Endothelial cell of umbilical vein (primary cell): Measurements from ENCODE around the gene MYBBP1A.

Experiments used
- EZH2 ChIP-seq: IDR thresholded peaks from 2 replicates; pipeline ENCODE4 v1.6.1; 2012; ENCODE audit warnings: borderline replicate concordance, low read depth, mild to moderate bottlenecking, moderate library complexity, low read length, inconsistent platforms; ENCODE audit not compliant: severe bottlenecking
- FOS ChIP-seq: IDR thresholded peaks from 2 replicates; pipeline ENCODE4 v1.6.1; 2011; ENCODE audit warnings: mild to moderate bottlenecking, low read length, moderate library complexity, borderline replicate concordance; ENCODE audit not compliant: insufficient read depth
- GATA2 ChIP-seq: IDR thresholded peaks from 2 replicates; pipeline ENCODE4 v1.7.0; 2011; ENCODE audit warnings: low read depth, mild to moderate bottlenecking, moderate library complexity, mixed read lengths, low read length; ENCODE audit not compliant: insufficient read length, insufficient read depth
- JUN ChIP-seq: IDR thresholded peaks from 2 replicates; pipeline ENCODE4 v1.6.1; 2011; ENCODE audit warnings: borderline replicate concordance, low read depth; ENCODE audit not compliant: insufficient read length, insufficient read depth
- MYC ChIP-seq: IDR thresholded peaks from one replicate; pipeline ENCODE4 v1.6.1; 2011; ENCODE audit warnings: mild to moderate bottlenecking, low read depth, low read length
- POLR2A ChIP-seq: IDR thresholded peaks from 2 replicates; pipeline ENCODE4 v1.6.1; 2012; ENCODE audit warnings: low read depth, mild to moderate bottlenecking, control low read depth, low read length
- POLR2AphosphoS5 ChIP-seq: IDR thresholded peaks from 2 replicates; pipeline ENCODE4 v1.6.1; 2012; ENCODE audit warnings: low read depth, mild to moderate bottlenecking, control low read depth, low read length, moderate library complexity; ENCODE audit not compliant: insufficient read depth
- TF ChIP-seq, protein P1 (sequence below), 2 donors: IDR thresholded peaks; 1 replicate in 1 of 2; 2 replicates in 1 of 2; pipeline ENCODE4 v1.5.1; 2011; ENCODE audit warnings: low read length in 2 of 2, mild to moderate bottlenecking in 2 of 2, moderate library complexity in 2 of 2, control low read depth in 1 of 2, inconsistent platforms in 1 of 2, low read depth in 1 of 2; ENCODE audit not compliant: insufficient read depth in 1 of 2; ENCODE audit errors: extremely low read depth in 1 of 2
- TF ChIP-seq, protein P2 (sequence below): IDR thresholded peaks from 2 replicates; pipeline ENCODE4 v1.6.1; 2011; ENCODE audit not compliant: insufficient read depth, insufficient read length

DNA sequence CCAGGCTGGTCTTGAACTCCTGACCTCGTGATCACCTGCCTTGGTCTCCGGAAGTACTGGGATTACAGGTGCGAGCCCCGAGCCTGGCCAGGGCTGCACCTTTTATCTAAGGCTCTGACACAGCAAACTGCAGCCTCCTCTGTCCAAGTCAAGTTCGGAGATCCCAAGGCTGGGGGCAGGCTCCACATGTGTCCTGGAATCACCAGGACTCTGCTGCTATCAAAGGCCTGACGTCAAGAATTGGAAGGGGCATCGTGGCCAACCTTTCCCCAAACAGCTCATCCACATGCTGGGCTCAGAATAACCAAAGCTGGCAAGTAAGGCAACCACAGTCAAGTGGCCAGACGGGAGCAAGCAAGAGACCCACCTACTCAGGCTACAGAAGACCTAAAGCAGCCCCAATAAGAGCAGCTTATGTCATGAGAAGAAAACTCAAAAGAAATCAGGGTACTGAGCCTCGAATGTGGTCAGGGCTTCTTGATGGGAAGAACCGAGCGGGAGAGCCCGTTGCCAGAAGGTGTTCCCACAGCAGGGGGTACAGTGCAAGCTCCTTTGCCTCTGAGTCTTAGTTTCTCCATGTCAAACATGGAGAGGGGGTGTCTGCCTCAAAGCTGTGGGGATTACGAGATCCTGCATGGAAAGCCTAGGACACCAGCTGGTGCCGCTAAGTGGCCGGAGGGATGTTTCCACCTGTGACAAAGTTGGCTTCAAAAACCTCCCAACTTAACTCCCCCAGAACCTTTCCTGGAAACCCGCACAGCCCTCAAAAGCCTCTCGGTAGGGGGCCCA is 7.9 kb downstream of the MYBBP1A start:
- TF ChIP-seq, protein P1, sequence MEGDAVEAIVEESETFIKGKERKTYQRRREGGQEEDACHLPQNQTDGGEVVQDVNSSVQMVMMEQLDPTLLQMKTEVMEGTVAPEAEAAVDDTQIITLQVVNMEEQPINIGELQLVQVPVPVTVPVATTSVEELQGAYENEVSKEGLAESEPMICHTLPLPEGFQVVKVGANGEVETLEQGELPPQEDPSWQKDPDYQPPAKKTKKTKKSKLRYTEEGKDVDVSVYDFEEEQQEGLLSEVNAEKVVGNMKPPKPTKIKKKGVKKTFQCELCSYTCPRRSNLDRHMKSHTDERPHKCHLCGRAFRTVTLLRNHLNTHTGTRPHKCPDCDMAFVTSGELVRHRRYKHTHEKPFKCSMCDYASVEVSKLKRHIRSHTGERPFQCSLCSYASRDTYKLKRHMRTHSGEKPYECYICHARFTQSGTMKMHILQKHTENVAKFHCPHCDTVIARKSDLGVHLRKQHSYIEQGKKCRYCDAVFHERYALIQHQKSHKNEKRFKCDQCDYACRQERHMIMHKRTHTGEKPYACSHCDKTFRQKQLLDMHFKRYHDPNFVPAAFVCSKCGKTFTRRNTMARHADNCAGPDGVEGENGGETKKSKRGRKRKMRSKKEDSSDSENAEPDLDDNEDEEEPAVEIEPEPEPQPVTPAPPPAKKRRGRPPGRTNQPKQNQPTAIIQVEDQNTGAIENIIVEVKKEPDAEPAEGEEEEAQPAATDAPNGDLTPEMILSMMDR (IDR thresholded peaks at IDR 0.05; ENCODE audit: extremely low read depth in 1 of 2, insufficient read depth in 1 of 2, low read depth in 1 of 2, low read length in 2 of 2) = no peak
- TF ChIP-seq POLR2AphosphoS5 = no peak
- TF ChIP-seq POLR2A = no peak
- TF ChIP-seq MYC = no peak
- TF ChIP-seq, protein P2, sequence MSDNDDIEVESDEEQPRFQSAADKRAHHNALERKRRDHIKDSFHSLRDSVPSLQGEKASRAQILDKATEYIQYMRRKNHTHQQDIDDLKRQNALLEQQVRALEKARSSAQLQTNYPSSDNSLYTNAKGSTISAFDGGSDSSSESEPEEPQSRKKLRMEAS = no peak
- no peak for TF ChIP-seq EZH2
- no peak for TF ChIP-seq JUN
- TF ChIP-seq FOS = no peak
- no peak for TF ChIP-seq GATA2
